Left forelimb (tissue), 1 donor: ENCODE results near the gene ACVR1.
"Not testable (repeated sequence)": the region's sequence is repeated elsewhere in the genome, so short reads cannot be mapped to it uniquely, and the experiment has no call there.

Source experiments
- DNase-seq: peaks from one replicate; pipeline ENCODE4 v3.0.0-alpha.2; 2018; ENCODE audit warnings: low spot score

The ACVR1 gene

GRCh38 chr2:157894694-157895435 lies 18.7 kb upstream of the ACVR1 start:
- no peak for DNase-seq

DNA sequence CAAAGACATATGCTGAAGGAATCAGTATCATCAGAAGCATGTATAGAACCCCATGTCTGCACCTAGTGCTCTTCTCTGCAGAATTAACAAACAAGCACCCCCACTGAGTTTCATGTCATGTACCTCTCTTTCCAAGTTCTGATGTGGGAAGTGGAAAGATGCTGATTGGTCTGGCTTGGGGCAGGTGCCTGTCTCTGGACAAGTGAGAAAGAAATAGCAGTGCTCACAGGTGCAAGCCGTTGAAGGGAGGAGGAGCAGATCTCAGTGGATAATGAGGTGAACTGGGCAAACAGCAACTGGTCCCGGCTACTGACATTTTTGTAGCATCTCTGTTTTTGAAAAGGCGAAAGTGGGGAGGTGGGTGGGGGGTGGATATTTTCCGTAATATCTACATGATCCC lies 17.5 kb upstream of the ACVR1 start:
- no peak for DNase-seq

DNA sequence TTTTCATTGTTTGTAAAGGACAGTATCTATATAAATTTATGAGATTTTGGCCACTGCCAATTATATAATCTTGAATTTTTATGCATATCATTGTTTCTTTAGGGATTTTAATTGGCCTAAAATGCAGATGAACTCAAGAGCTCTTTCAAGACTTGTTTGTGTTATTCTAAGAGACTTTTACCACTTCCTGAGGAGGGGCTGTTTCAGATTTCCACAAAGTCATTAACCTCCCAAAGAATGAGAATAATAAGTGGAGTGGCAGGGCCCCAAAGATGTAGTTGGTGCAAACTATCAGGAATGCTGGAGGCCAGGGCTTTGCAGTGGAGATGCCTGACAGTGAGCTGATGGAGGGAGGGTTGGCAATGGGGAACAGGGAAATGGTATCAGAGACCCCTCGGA lies 15.5 kb upstream of the ACVR1 start:
- DNase-seq = no peak

DNA sequence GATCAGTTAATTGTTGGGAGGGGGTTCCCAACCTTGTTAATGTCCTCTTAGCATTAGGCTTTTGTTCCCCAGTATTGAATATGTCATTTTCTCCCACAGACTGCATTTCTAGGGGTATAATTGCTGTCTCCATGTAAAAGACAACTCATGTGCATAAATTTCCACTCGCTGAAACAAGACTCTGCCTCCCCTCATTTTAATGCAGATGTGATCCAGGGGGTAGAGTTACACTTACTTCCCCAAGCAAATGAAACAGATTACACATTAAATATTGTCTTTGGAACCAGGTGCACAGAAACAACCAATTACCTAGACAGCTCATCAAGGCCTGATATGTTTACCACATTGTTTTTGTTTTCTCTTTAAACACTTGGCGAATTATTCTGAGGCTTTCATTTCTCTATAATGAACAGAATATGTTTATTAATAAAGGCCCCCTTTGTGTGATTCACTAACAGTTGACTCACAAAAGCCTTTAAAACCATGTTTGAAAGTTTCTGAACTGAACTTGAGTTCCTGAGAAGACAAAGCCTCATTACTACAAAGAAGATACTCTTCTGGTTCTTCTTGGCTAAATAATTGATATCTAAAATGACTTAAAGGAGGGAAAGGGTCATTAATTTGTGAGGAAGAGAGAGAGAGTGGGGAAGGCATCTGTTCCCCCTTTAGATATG lies 15.0 kb upstream of the ACVR1 start:
- no peak for DNase-seq

GRCh38 chr2:157887946-157888345 lies 11.8 kb upstream of the ACVR1 start:
- DNase-seq = no peak

- DNase-seq = not testable (repeated sequence)
These were observed 8.4 kb upstream of the ACVR1 start for GRCh38 chr2:157884533-157884932.

DNA sequence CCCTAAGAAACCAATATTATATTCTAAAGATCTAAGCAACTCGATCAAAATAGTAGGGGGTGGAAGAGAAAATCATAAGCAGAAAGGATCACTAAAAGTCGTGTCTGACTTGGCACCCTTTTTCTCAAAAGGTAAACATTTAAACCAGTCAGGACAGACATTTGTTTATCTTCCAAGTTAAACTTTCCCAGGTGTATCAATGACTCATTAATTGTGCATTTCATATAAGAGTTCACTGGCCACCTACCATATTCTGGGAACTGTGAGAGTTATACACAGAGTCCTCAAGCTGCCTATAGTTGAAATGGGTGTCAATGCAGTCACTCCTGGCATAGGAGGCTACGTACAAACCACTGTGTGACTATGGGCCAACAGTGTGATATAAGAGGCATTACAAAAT lies 4.8 kb upstream of the ACVR1 start:
- no peak for DNase-seq

- no peak for DNase-seq
These were observed 1.8 kb upstream of the ACVR1 start for GRCh38 chr2:157877761-157878400.

DNA sequence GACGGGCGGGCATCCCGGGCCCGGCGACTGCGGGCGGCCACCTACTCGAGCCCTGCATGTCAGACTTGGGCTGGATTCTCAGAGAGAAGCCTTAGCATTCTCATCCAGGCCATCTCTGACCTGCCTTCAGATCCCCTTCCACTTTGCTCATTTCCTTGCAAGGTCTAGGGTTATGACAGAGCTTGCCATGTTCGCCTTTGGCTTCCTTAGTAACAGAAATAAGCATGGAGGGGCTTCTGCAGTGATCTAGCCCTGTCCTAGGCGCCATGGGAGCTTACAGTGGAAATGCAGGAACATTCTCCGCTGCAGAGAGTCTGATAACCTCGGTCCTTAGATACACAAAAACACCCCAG lies 632 bp upstream of the ACVR1 start:
- DNase-seq = no peak

GRCh38 chr2:157875641-157876065 lies 477 bp downstream of the ACVR1 start:
- DNase-seq = peak; percentile 88

GRCh38 chr2:157874997-157875640 lies 1.0 kb downstream of the ACVR1 start:
- peak; percentile 81 for DNase-seq

DNA sequence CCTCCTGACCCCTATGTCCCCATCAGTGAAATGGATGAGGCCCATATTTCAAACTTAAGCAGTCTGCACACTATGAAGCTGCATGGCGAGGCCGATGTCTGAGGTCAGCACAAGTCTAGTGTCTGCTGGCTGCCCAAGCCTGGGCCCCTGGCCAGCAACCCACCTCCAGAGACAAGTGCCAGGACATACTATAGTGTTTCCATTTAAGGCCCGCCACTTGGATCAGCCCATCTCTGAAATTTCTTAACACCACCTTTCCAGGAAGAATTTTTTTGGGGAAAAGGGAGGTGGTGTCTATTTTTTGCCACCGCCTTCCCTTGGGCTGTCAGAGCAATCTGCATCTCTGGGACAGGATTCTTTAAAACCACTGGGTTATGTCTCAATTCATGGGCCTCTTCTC lies 1.8 kb downstream of the ACVR1 start:
- DNase-seq = no peak

DNA sequence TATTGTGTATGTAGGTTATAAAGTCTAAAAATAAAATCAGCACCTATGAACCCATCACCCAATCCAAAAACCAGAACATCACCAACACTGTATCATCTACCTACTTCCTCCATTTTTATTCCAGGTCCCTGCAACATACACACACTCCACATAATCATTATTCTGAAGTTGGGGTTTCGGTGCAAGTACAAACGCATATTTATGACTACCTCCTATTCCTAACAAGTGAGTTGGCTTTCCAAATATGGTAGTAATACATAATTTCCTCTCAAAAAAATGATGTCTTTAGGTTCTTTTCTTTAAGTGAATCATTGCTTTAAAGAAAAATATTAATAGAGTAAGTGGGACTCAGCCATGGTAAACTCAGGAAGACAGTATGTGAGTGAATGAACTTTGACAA lies 3.3 kb downstream of the ACVR1 start:
- DNase-seq = no peak

DNA sequence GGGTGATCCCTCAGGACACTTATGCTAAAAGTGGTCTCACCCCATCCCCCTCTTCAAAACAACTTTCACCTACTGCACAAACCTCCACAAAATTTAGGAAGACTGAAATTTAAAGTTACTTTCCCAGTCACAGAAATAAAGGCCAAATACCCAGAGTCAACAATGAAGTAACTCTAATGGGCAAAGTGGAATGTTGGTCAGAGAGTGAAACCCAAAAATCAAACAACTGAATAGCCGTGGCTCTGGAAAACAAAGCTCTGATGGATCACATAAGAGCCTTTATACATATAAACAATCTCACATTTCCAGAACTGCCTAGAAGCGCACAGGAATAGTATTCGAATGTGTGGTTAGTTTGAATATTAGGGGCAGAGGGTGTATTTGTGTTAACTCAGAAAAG lies 4.7 kb downstream of the ACVR1 start:
- DNase-seq = no peak

DNA sequence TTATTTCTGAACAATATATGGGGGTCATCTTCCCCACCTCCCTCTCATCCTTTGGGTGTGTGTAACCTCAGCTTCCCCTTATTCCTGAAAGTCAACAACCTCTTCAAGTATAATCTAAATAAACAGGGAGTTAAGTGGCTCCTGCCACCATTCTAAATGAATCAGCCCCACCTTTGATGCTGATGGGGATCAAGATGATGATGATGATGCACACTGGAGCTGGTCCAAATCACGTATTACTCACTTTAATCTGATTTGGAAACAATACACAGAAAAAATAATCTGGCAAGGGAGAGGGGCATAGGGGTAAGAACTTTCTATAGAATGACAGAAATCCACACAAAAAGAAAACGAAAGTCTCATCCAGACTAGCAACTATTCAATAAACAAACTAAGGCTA lies 7.1 kb downstream of the ACVR1 start:
- DNase-seq = no peak

DNA sequence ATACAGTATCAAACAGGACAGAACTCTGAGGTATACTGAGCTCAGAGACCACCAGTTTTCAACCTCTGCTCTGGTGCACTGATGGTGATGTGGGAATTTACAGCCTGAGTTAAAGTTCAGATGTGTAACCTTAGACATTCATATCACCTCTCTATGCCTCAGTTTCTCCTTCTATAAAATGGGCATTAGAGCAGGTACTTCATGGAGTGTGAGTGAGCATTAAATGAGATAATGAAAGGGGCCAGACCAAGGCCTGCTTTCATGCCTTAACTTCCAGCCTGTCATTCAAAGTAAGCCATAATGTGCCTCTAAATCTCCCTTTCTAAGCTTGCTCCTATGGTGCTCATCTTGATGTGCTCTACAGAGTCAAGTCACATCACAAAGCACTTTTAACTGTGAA lies 8.4 kb downstream of the ACVR1 start:
- DNase-seq = no peak

DNA sequence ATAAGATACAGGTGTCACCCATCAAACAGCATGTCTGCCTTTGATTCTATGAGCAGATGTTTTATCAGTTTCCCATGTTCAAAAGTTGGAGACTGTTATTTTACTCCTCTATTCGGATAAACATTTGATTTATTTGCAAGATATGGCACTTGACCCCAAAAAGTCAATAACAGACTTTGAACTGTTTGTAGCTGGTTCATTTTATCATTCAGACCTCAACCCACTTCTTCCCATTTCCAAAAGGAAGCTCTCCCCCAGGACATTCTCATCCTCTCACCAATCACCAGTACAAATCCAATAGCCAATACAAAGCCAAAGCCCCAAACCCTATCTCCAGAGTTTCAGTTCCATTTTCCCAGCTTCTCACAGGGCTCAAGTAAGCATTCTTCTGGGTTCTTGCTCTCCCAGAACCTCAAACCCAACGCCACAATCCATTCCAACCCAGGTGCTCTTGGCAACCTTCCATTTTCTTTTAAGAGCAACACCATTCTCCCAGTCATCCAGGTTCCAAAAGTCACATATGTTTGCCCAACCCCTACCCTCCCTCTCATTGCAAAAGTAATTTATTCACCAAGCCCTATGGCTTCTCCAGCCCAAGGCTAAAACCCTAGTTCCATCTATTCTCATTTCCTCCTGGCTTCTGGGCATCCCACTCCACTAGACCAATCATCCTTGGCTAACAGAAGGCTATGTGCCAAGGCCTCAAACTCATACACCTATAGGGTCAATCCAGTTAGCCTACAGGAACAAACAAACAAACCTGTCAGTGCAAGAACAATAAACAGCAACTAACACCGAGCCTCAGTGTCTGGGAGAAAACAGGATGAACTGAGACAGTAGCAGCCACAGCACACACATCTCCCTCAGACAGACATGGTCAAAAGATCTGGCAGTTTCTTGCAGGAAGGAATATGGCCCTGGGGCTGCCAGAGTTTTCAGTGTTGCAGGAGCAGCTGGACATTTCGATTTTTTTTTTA lies 9.2 kb downstream of the ACVR1 start:
- no peak for DNase-seq

DNA sequence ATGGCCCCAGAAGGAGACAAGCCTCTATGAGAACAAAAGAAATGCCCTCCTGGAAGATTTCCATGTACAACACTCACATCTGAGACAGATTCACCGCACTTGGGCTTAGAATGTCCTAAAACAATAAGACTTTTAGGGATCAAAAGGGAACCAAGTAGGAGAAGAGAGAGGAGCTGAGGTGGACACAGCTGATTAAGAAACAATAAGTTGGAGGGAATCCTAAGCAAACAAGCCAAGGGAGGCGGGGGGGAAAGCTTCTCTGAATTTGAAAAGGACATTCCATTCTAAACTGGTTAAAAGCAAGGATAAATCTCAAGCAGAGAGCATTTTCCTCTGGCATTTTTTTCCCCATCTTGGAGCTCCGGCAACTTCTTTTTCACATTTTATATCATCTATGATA lies 9.9 kb downstream of the ACVR1 start:
- DNase-seq = no peak

GRCh38 chr2:157864857-157865430 lies 11.2 kb downstream of the ACVR1 start:
- DNase-seq = no peak

DNA sequence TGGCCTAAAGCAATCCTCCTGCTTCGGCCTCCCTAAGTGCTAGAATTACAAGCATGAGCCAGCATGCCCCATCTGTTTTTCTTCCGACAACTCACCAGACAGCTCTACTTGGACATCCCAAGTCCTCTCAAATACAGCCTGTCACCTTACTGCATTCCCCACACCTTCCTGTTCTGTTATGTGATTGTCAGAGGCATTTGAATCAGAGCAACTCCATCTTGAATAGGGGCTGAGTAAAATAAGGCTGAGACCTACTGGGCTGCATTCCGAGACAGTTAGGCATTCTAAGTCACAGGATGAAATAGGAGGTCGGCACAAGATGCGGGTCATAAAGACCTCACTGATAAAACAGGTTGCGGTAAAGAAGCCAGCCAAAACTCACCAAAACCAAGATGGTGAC lies 17.3 kb downstream of the ACVR1 start:
- DNase-seq = no peak

GRCh38 chr2:157857881-157858280 lies 18.2 kb downstream of the ACVR1 start:
- no peak for DNase-seq

DNA sequence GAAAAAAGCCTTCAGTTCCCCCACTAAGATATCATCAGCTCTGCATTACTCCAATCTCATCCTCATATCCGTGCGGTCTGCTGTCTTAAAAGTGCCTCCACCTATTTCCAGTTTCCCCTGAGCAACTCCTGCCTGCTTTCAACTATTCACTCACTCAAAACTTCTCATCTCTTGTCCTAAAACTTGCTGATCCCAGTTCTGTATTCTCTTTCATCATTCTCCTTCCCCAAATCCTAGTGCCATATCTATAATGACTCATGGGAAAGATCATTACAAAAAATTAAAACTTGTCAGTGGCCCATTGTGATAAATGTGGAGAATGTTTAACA lies 20.0 kb downstream of the ACVR1 start:
- DNase-seq = no peak
